Measurements from ENCODE around the gene FBXL13.
"Not testable (repeated sequence)": the region's sequence is repeated elsewhere in the genome, so short reads cannot be mapped to it uniquely, and the experiment has no call there.

Gene FBXL13

DNA sequence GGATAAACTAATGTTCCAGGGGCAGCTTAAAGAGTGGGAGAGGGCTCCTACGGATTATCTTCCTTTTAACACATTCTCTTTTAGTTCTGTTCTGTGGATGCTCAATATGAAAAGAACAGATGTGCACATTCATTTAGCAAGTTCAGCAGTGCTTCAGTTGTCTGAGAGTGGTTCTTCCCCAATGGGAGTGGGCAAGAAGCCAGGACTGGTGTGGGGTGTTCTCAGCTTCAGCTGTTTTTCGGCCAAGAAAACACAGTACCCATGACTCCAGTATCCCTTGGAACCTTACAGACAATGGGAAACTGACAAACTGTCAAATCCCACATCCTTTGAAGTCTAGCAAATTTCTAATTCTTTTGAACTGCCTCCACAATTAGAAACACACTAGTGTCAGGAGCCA, 233.3 kb downstream of the FBXL13 start:
- no peak for DNase-seq

DNA sequence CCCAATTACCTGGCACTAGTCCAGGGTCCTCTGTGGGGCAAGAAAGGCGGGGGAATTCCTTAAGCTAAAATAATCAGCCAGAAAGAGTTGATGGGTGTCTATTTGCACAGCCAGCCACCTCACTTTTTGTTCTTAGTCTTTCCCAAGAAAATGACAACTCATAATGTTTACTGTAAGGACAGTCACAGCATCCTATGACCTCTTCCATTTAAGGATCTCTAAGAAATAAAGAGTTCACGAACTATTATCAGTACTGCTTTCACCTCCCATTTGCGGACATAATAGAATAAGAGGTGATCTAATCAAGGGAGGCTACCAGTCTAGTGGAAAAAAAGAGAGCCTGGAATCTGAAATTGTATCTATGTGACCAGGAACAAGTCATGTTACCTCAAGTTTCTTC, 234.2 kb downstream of the FBXL13 start:
- no peak for DNase-seq

DNA sequence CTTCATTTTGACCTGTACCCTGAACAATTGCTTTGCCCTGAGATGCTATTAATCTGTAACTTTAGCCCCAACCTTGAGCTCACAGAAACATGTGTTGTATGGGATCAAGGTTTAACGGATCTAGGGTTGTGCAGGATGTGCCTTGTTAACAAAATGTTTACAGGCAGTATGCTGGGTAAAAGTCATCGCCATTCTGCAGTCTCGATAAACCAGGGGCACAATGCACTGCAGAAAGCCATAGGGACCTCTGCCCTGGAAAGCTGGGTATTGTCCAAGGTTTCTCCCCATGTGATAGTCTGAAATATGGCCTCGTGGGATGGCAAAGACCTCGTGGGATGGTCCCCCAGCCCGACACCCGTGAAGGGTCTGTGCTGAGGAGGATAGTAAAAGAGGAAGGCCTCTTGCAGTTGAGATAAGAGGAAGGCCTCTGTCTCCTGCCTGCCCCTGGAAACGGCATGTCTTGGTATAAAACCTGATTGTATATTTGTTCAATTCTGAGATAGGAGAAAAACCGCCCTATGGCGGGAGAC, 236.0 kb downstream of the FBXL13 start:
- DNase-seq = not testable (repeated sequence)

- no peak for DNase-seq
Measured at GRCh38 chr7:102837802-102838201, 236.8 kb downstream of the FBXL13 start.

DNA sequence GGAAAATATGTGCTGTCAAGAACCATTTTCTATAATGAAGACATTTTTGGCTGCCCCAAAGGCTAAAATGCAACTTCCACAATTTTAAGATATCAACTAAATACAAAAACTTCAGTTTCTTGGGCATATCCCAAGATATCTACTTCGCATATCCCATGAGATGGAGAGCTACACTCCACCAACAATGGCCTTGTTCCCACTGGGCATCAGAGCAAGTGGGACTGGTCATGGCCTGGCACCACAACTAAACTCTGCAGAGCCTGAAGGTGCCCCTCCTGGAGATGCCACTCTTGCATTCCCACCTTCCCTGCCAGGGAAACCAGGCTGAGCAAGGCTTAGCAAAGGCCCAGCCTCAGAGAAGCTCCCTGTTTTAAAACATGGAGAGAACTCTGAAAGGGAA, 237.6 kb downstream of the FBXL13 start:
- DNase-seq = no peak

DNA sequence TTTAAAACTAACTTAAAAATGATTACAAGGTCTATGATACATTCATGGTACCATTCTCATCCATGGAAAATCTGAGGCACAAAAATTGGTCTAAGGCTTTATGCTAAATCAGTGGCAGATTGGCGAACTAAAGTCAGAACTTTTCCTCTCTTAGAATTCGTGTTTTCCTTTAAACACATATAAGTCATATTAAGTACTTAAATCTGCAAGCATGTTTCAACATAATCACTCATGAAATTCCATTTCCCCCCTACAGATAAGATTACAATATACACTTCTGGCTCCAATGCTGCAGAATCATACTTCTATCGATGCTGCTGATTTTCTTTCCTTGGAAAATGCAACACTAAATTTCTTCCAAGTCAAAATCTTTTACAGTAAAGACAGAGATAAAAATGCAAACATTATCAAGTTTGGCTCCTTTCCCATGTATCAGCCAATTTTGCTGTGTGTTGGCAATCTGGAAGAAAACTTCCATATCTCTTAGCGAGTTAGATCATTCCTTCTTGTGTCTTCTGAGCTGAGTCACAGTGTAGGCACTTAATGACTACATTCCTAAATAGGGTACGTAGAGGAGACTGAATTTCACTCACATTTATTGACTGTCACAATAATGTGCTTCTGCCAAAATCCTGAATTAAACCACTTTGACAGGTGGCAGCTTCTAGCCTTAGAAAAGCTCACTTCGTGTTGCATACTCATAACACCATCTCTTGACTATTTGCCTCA, 238.2 kb downstream of the FBXL13 start:
- DNase-seq = no peak

GRCh38 chr7:102834999-102835398, 239.6 kb downstream of the FBXL13 start:
- DNase-seq = no peak

- DNase-seq = no peak
Measured at GRCh38 chr7:102834466-102834865, 240.1 kb downstream of the FBXL13 start.

GRCh38 chr7:102833343-102833742, 241.3 kb downstream of the FBXL13 start:
- no peak for DNase-seq

DNA sequence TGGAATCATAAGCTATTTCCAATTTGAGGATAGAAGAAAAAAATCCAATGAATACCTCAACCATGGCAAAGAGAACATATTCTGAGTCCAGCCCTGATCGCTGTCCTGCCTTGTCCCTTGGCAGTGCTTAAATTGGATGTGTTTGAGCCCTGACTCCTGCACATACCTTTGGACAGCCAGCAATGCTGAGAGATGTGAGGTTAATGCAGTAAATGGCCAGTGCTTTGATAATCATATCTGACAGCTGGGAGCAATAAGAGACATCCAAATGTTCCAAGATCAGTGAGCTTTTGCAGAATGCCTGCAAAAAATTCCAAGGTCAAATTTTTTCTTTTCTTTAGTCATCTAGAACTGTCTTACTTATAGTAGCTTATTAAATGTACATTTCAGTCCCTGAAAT, 241.9 kb downstream of the FBXL13 start:
- no peak for DNase-seq

DNA sequence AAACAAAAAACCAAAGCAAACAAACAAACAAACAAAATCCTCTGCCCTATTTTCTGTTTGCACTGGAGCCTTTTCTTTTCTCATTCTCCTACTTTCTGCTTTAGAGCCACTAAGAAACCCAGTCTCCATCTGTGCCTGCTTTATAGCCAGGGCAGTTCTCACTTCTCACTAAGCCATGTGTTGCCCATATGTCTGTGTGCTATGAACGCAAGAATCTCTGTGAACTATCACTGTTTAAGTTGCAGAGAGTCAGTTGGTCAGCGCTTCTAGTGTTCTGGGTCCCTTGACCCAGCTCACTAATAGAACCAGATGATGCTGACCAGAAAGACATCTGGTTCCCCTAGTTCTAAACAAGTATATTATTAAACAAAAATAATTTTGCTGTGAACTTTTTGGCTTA, 244.4 kb downstream of the FBXL13 start:
- no peak for DNase-seq

DNA sequence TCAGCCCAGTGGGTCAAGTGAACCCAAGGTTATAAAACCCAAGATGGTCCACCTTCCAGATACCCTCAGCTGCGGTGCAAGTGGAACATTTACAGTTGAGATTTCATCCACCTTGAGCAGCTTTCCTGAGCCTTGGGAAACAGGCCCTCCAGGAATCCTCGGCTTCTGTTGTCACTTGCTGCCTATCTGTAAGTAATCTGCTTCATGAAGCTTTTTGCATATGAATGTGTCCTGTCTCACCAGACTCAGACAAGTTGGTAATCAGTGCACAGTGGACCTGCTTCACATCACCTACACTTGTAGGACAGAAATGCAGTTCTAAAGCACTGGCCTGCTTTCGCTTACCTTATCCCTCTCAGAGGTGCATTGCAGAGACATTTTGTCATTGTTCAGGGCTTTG, 245.5 kb downstream of the FBXL13 start:
- DNase-seq = no peak

DNA sequence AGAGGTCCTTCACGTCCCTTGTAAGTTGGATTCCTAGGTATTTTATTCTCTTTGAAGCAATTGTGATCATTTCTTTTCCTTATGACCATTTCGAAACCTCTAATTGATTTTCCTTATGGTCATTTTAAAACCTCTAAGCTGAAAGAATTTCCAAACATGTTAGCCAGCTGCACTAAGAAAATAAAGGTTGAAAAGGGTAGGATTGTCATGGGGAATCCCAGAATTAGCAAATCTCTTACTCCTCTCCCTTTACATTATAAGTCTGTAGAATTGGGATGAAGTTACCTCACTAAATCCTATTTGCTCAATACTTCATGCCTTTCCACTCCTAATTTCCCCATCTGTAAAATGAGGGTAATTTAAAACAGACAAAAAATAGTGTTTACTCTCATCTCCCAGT, 246.3 kb downstream of the FBXL13 start:
- no peak for DNase-seq

DNA sequence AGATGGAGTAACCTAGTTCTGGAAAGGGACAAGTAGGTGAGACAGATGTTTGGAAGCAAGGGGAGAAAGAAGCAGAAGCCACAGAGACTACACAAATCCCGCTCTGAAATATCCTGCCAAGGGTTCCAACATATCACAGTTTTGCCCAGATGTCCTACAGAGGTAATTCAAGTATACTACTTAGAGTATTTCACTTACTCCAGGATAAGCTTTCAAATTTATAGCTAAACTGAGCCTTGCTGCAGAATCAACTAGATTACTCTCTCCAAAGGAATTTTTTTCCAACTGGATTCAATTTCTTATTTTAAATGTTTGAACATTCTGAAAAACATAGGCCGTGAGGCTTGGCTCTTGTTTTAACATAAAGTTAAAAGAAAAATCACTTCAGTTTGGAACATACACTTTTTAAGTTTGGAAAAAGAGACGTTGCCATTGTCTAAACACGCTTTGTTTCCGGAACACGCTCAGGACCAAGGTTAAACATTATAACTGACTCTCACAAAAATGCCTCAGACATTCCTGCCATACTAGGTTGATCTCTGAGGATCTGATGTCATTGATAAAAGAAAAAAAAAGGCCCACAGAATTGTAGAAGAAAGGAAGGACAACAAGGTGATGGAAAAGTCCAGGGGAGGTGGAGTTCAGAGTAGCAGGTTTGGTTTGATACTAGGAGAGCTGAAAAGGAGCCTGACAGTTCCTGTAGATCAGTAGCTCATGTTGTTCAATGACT, 251.0 kb downstream of the FBXL13 start:
- DNase-seq = no peak

DNA sequence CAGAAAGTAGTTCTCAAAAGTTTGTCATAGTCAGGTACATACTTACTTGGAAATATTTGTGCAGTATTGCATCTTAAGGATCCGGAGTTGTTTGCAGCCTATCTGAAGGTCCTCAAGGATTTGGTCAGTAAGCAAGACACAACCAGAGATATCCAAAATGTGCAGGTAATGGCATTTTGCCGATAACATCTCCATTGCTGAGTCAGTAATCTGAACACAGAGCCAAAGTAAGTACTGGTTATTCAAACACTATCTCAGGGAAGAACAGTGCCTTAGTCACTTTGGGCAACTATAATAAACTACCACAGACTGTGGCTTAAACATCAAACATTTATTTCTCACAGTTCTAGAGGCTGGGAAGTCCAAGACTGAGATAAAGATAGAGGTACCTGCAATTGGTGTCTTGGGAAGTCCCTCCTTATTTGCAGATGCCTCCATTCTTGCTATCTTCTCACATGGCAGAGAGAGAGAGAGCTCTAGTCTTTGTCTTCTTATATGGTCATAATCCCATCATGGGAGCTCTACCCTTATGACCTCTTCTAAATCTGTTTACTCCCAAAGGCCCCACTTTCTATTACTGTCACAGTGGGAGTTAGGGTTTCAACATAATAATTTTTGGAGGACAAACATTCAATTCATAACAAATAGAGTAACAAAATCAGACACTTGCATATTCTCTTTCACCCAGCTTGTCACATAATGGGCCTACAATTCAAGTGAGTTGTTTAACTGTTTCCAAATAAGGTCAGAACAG, 252.4 kb downstream of the FBXL13 start:
- DNase-seq = no peak

- DNase-seq = no peak
Measured at GRCh38 chr7:102819151-102819550, 255.4 kb downstream of the FBXL13 start.

GRCh38 chr7:102817616-102818573, 256.7 kb downstream of the FBXL13 start:
- DNase-seq = no peak

DNA sequence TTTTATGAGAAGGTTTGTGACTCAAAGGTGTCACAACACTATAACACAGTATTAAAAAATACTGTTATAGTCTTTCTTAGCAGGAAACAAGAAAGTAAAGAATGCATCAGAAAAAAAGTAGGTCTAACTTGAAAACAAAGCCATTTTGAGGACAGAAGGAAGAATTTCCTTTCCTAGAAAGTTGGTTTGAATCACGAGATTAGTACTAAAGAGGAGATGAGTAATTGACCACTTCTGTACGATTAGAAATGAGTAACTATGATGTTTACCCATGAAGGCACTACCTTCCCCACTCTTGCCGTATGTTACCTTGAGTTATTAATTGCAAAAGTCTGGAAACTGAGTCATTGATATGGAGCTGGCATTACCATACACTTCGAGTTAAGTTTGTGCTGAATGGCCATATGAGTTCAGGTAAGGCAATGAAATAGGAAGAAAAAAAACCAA, 260.5 kb downstream of the FBXL13 start:
- DNase-seq = no peak

DNA sequence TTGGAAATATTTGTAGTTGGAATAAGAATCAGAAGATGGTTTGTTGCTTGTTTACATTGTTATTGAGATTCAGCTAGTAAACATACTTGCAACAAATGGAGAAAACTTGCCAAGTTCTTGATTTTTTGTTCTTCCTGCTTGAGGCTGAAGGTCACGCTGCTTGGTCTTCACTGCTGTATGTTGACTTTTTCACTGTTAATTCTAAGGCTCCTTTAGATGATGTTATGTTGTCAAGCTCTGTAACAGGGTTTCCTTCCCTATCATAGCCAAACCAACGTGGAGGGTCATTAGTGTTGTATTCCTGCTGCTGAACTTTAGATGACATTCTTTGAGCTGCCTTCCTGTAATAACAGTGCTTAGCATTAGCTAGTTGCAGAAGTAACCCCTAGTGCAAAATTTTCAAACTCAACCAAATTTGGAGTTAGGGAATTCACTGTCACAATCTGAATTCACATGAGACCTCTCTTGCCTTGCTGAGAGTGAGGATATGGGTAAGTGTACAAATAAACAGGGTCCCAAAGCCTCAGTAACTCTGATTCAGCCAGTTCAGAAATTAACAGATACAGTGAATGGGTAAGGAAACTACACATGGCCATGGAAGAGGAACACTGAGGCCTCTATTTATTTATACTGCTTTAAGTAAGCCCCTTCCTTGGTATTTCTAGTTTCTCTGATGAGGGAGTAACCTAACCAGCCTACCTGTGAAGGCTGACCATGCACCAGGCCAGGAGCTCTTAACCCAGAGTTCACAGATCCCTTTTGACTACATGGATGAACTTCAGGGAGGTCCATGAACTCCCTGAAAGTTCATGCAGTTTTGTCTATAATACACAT, 261.2 kb downstream of the FBXL13 start:
- DNase-seq = no peak

- no peak for DNase-seq
Measured at GRCh38 chr7:102811942-102812678, 262.5 kb downstream of the FBXL13 start.

- DNase-seq = no peak
Measured at GRCh38 chr7:102810916-102811315, 263.7 kb downstream of the FBXL13 start.

Measured in CD4-positive, alpha-beta T cell treated with Interleukin-10 for 1 hour (primary cell).